HL-60/S4 treated with retinoic acid at 250 ng/mL for 4 days and 3 days (cell line): ENCODE measurements around the gene CAMK2D.
"Not testable (repeated sequence)": the region's sequence is repeated elsewhere in the genome, so short reads cannot be mapped to it uniquely, and the experiment has no call there.

Experiments
- in situ Hi-C: fragments of 300-500 bp; cut with MboI; formaldehyde crosslinking; loops from 2 replicates; pipeline ENCODE4 v1.7.0; 2022; ENCODE audit warnings: low sequenced_read_pairs

Gene CAMK2D

DNA sequence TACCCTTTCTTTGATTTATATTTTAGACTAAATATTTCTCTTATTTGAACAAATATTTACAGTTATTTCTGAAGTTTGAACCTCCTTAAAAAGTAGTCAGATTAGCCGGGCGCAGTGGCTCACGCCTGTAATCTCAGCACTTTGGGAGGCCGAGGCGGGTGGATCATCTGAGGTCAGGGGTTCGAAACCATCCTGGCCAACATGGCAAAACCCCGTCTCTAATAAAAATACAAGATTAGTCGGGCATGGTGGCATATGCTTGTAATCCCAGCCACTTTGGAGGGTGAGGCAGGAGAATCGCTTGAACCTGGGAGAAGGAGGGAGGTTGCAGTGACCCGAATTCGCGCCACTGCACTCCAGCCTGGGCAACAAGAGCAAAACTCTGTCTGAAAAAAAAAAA, 2.4 kb upstream of the CAMK2D start:
- in situ Hi-C loops, result not testable (repeated sequence)

DNA sequence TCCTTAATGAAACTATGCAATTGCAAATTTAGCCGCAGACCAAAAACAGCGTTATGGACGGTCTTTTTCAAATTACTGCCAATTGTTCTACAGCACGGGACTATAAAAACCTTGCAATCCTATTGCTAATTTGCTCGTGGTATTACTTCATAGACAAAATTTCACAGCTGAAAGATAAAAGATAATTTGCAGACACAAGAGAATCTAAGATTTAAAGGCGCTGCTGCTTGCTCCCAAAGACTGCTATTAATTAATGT, 1.4 kb upstream of the CAMK2D start:
- in situ Hi-C loops, result no loop called here

DNA sequence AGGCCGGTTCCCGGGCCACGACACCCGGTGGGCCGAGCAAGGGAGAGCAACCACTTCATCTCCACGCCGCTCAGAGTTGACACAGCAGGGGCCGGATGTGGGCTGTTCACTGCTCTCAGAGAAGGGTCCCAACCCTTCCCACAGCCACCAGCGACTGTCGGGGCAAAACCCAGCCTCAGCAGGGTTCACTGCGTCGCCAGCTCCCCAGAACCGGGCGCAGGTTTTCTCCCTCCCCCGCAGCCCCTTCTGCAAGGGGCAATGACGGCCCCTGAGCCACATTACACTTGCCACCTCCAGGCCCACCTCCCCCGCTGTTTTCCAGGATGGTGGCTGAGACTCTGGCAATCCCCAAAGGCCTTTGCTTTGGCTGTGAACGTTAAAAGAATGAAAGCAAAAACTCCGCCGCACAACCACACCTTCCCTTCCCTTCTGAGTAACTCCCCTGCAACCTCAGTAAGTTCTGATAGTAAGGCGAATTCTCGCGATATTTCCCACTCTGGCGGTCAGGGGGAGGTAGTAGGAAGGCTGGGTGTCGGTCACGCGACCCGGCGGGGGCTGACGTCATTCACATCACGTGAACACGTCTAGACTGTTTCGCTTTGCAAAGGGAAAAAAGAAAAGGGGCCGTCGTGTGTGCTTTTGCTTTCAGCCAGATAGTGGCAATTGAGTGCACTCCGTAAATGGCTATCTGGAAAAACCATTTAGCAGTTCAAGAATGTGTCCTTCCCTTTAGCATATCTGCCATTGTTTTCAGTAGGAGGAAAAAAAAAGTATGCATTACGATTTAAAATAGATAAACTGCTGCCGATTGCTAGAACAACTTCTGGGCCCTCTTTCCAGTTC, 869 bp upstream of the CAMK2D start:
- in situ Hi-C loops, result no loop called here

DNA sequence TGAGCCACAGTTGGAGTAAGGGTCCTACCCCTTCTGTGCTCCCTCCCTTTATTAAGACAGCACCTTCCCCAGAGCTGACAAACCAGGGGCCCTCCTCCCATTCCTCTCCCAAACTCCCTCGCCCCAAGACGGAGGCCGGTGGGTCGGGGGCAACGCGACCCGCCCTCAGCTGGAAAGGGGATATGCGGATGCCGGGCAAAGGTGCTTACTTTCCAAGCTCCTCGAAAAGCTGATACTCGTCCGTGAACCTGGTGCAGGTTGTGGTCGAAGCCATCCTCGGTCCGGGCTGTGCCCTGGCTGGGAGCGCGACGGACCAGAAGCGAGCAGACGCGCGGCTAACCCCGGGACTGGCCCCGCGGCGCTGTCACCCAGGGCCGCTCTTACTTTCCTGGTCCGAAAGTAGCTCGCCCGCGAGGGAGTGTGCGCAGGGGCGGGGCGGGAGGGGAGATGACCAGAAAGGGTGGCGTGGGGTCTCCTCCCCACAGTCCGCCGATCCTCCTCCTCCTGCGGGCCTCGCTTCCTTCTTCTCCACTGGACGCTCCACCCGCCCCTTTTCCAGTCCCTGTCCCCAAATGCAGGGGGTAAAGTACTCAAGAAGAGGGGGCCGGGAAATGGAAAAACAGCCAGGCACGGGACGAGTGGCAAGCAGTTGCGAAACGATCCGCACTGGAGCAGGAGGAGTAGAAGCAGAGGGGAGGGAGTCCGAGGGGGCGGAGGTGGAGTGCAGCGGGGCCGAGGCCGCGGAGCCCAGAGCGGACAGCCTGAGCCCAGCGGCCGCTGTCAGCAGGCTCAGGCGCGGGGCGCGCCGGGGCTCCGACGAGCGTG, 531 bp downstream of the CAMK2D start:
- in situ Hi-C loops, result no loop called here

DNA sequence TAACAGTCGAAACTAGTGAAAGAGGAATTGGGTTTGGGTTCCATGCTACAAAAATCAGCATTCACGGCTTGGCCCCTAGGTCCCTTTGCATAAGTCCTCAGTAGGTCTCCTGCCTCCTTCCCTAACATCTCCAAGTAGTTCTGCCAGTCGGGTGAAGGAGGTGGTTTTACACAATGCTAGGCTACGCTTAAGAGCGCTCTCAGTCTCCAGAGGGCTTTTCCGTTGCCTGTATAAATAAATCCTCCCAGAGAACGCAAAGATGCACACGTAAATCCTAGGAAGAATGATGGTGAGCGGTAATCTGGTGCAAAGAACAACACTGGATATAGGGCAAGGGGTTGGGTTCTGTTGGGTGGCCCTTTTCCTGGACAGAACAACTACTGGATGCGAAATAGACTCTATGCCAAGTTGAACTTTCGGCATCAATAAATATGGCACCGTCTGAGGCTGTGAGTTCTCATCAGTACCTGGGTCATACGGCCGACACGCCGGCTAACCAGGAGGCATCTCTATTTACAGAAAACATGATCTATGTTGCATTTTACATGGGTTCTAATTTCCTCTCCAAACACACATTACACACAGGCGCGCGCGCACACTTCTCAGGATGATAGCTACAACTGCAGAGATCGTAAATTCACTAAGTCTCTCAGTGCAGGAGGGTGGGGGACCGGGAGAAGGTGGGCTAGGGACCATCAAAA, 1.3 kb downstream of the CAMK2D start:
- in situ Hi-C loops, result no loop called here

DNA sequence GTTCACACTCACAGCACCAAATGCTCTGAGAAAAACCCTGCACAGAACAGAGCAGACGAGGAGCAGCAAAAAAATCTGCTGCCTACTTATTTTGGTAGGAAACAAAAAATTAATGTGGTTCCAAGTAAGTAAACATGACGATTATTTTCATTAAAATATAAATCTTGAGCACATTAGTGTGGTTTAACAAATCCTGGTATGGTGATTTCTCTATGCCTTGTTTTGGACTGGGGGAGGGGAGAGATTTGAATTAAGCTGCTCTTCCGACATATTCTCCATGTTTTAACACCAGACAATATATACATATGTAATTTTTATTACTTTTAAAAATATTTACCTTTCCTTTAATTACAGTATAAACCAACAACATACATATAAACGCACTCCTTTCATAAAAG, 1.8 kb downstream of the CAMK2D start:
- in situ Hi-C loops, result no loop called here

DNA sequence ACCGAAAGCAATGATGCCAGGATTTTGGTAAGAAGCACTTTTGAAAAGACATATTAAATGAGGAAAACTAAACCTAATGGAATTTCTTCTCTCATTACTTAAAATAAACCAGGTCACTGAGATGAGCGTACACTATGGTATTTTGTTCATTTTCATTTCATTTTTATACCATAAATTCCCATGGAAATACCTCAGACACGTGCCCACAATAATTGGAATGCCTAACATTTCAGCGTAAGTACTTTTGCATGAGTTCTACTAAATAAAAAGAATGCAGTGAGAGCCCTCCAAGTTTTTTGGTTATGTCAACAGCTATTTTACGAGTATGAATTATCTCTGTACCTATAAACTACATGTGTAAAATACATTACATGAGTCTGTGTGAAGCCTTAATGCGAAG, 3.2 kb downstream of the CAMK2D start:
- in situ Hi-C loops, result no loop called here

DNA sequence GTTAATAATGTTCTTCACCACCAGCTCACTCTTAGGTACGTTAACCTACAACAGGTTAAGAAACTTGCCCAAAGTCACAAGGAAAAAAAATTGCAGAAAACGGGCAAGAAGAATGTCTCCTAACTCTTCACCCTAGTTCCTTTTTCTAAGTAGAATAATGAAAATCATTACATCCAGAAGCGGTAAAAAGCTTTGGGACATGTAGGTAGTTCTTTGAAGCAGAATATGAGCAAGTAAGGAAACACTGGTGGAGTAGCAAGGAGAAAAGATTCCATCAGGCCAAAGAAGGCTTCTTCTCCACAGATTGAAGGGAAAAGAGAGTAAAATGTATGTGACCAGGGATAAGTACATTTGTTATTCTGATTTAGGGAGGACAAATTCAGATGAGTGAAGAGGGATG, 4.1 kb downstream of the CAMK2D start:
- in situ Hi-C loops, result no loop called here

DNA sequence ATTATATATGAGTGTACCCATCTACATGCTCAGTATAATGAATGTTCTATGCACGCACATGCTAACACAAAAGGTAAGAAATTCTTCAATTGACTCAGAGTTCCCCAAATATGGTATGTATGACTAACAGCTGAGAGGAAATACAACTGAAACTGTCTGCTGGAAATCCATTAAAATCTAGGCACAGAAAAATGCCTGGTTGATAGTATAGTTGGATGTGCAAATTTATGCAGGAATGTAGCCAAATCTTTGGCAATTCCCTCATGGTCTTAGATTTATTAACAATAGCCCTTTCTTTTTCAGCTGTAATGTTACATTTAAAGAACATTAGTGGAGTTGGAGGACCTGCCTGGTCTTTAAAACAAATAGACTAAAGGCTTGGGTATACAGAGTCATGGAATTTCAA, 5.5 kb downstream of the CAMK2D start:
- in situ Hi-C loops, result no loop called here

DNA sequence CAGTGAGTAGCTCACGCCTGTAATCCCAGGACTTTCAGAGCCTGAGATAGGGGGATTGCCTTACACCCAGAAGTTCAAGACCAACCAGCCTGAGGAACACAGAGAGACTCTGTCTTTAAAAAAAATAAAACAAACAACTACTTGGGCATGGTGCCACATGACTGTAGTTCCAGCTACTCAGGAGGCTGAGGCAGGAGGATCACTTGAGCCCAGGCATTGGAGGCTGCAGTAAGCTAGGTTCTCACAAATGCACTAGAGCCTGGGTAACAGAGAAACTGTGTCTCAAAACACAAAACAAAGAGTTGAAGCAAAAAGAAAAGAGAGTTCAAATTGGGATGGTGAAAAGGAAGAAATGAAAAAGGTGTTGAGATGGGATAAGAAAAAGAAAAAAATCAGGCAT, 10.8 kb downstream of the CAMK2D start:
- in situ Hi-C loops, result no loop called here

DNA sequence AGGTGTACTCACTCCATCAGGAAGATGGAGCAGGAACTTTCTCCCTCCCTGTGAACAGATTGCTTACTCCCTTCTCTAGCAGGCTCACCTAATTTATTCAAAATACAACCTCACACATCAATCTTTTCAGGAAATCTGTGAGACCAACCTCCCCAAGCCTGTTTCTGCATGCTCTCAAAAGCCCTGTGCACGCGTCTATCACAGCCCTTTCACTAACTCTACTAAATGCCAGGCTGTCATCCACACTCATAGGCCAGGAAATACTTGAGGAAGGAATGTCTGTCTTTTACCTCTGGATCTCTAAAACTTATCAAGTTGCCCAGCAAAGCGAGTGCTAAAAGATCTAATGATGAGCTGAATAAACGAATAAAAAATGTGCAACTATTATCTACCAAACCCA, 11.2 kb downstream of the CAMK2D start:
- in situ Hi-C loops, result no loop called here

DNA sequence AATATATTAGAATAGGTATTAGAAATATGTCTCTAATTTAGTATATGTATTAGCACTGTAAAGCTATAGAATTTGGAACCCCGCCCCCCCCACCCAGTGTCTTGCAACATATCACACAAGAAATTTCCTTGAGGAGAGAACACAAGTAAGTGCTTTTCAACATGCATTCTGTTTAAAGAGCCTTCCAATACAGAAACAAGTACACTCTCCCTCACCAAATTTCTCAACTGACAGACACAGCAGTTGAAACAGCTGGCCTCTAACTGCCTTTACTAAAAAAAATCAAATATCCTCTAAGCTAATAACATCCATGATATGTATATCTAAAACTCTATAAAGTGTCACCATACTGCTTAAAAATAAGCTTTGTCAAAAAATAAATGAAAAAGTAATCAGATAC, 12.4 kb downstream of the CAMK2D start:
- in situ Hi-C loops, result no loop called here

DNA sequence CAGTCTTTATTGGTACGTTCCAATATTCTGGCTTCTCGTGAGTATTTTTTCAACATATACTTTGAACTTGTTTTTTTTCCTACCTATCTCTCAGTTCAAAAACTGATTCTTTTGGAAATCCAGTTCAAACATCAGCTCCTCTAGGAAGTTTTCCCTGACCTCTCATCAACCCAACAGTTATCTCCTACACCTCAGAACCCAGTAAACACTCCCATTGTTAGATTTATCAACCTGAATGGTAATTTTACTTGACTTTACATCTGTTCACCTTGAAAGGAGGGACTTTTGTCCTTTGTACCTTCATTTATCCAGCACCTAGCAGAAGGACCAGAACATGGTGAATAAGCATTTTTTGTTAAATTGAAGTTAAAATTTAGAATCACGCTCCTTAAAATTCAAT, 13.6 kb downstream of the CAMK2D start:
- in situ Hi-C loops, result no loop called here

DNA sequence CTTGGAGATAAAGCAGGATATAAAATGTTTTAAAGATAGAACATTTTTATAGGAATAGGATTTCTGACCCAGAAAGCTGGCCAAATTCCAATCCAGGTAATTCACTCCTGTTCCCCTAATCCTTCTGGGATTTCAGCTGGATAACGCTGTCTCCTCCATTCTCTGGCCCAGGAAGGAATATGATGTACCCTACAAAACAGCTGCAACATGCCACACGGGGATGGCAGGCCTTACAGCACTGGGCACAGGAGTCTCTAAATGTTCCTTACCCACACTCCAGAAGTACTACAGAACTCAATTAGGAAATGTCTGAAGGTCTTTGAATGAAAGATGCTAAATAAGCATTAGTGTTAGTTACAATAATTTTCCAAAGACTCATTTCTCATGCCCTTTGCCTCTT, 15.8 kb downstream of the CAMK2D start:
- in situ Hi-C loops, result no loop called here

DNA sequence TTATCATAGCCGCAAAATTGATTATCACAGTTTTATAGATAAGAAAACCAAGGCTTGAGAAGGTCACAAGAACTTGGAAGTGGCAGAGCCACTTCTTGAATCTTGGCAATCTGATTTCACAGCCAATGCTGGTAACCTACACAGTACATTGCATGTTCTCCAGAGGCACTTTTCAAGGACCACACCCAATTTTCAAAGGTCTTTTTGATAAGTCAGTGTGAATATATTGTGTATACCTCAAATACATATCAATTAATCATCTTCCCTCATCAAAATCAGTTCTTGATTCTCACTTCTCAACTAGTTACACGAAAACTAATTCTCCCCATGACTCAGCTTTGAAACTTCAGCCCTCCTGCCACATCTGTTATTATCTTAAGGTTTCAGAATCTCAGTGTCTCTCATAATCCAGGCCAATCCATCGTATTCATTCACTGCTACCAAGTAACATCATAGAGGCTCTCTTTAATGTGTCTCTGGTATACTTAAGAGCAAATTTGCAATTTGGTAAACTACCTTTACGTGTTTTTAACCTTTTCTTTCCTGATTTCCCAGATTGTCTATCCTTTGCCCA, 16.8 kb downstream of the CAMK2D start:
- in situ Hi-C loops, result no loop called here

DNA sequence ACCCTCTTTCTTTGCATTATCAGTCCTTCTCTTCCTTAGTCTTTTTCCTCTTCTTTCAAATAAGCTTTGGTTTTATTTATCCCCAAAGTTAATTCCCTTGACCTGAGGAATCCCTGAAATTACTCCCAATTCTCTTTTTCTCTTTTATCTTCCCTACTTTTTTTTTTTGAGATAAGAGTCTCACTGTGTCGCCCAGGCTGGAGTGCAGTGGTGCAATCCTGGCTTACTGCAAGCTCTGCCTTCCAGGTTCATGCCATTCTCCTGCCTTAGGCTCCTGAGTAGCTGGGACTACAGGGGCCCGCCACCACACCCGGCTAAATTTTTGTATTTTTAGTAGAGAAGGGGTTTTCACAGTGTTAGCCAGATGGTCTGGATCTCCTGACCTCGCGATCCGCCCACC, 17.8 kb downstream of the CAMK2D start:
- in situ Hi-C loops, result no loop called here

DNA sequence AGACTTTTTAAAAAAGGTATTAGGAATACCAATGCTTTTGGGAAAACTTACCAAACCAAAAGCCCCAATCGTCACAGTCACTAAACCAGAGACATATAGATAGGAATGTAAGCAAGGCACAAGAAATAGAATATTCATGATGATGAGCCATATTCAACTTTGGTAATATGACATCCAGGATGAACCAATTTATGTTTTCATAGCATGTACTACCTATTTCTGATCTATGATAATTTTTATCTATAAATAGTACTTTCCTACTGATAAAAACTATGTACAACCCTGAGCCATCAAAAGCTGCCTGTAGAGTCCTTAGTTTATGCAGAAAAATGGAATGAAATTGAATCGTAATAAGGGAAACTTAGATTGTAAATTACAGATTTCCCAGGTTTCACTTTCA, 18.9 kb downstream of the CAMK2D start:
- in situ Hi-C loops, result no loop called here

DNA sequence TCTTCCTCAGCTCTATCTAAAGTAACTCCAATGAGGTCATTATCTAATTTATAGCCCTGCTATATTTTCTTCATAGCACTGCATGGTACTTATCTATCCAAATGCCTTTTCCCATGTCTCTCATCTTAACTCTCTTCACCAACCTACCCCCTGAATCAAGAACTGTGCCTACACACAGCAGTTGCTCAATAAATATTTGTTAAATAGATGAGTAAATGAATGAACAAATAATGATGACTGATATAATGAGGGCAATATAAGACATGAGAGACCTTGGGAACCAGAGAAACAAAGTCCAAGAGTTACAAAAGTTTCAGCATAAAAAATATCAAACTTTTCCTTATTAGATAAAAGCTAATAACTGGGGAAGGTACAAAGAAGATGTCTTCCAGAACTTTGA, 19.6 kb downstream of the CAMK2D start:
- in situ Hi-C loops, result no loop called here

DNA sequence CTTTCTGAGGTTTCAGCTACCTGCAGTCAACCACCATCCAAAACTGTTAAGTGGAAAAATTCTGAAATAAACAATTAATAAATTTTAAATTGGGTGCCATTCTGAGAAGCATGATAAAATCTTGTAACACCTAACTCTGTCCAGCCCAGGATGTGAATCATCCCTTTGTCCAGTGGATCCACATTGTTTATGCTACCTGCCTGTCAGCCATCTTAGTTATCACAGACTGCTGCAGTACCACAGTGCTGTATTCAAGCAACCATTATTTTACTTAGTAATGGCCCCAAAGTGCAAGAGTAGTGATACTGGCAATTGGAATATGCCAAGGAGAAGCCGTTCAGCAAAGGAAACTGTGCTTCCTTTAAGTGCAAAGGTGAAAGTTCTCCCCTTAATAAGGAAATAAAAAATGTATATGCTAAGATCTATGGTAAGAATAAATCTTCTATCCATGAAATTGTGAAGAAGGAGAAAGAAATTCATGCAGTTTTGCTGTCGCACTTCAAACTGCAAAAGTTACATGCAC, 20.6 kb downstream of the CAMK2D start:
- in situ Hi-C loops, result no loop called here

DNA sequence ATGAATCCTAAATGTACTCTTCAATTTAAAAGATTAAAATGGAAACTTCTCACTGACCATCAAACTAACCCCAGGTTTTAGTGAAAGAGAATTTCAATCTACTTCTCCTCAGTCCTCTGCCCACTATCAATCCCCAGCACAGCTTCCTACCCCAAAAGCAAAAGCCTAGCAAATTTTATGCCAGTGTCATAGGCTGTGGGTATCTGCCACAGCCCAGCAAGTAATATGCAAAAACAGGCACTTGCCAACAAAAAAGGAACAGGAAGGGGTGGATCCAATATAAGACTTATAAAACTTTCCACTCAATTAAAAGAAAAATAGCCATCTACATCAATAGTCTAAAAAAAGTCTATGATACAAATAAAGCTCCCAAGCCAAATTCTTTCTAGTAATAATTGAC, 22.3 kb downstream of the CAMK2D start:
- in situ Hi-C loops, result no loop called here

DNA sequence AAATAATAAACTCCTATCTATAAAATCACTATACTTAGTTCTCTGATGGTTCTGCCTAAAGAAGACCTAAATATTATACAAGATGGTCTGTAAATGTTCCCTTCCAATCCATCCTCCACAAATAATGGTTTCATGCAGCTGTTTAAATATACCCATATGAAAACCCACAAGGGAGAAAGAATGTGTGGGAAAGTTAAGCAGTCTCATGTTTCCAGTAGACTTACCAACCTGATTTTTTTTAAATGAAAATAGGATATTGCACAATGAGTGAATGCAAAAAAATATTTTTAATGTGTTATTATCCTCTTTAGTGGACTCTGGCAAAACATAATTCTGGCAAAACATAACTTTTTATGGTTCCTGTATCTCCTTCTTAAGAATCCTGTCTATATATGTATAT, 23.3 kb downstream of the CAMK2D start:
- in situ Hi-C loops, result no loop called here
